OCI-LY3 (cell line): Measurements from ENCODE around the gene PBX4.

Experiments used
- H2AFZ ChIP-seq: fragments of 200-600, 300-600 bp; shearing (Covaris generic); 2 replicates; pipeline ENCODE4 v1.6.0; 2014; ENCODE audit warnings: antibody characterized with exemption, low read depth, low read length
- H3K27ac ChIP-seq: fragments of 200-600, 300-600 bp; sonication (generic); 2 replicates; pipeline ENCODE4 v1.5.1; 2014; ENCODE audit warnings: mild to moderate bottlenecking, low read length, moderate library complexity, mixed read lengths
- H3K27me3 ChIP-seq: fragments of 200-600, 300-600 bp; sonication (generic); 2 replicates; pipeline ENCODE4 v1.6.1; 2014; ENCODE audit warnings: low read depth, low read length, mixed read lengths
- H3K36me3 ChIP-seq: fragments of 200-600, 300-600 bp; sonication (generic); replicated peaks from 2 replicates; pipeline ENCODE3; 2014; ENCODE audit warnings: low read depth, low read length, mixed read lengths
- H3K4me1 ChIP-seq: fragments of 300-600, 200-600 bp; sonication (generic); 2 replicates; pipeline ENCODE4 v1.6.1; 2014; ENCODE audit warnings: low read length, mixed read lengths
- H3K4me2 ChIP-seq: fragments of 200-600, 300-600 bp; sonication (generic); 2 replicates; pipeline ENCODE4 v1.6.1; 2014; ENCODE audit warnings: low read length, mixed read lengths
- H3K4me3 ChIP-seq: fragments of 300-600, 200-600 bp; sonication (generic); 2 replicates; pipeline ENCODE4 v1.5.1; 2014; ENCODE audit warnings: antibody characterized with exemption, mild to moderate bottlenecking, low read length, moderate library complexity
- H3K79me2 ChIP-seq: fragments of 300-600, 200-600 bp; shearing (Covaris generic); 2 replicates; pipeline ENCODE4 v1.6.1; 2014; ENCODE audit warnings: mild to moderate bottlenecking, low read length, mixed read lengths
- H3K9ac ChIP-seq: fragments of 300-600, 200-600 bp; shearing (Covaris generic); 2 replicates; pipeline ENCODE4 v1.6.0; 2014; ENCODE audit warnings: mild to moderate bottlenecking, low read length, moderate library complexity
- H3K9me3 ChIP-seq: fragments of 200-600, 300-600 bp; shearing (Covaris generic); 2 replicates; pipeline ENCODE4 v1.6.1; 2014; ENCODE audit warnings: low read length, mixed read lengths; ENCODE audit not compliant: insufficient read depth
- H4K20me1 ChIP-seq: fragments of 200-600, 300-600 bp; sonication (generic); 2 replicates; pipeline ENCODE4 v1.6.1; 2016; ENCODE audit warnings: low read length, mixed read lengths; ENCODE audit not compliant: insufficient read depth
- CTCF ChIP-seq: fragments of 200-600, 300-600 bp; sonication (generic); IDR thresholded peaks from 2 replicates; pipeline ENCODE4 v1.5.1; 2014; ENCODE audit warnings: antibody characterized with exemption, low read length, low read depth
- EZH2phosphoT487 ChIP-seq: fragments of 200-600 bp; shearing (Covaris generic); IDR thresholded peaks from 2 replicates; pipeline ENCODE4 v1.6.1; 2018; ENCODE audit warnings: antibody characterized with exemption, mixed run types, low read depth

The PBX4 gene

DNA sequence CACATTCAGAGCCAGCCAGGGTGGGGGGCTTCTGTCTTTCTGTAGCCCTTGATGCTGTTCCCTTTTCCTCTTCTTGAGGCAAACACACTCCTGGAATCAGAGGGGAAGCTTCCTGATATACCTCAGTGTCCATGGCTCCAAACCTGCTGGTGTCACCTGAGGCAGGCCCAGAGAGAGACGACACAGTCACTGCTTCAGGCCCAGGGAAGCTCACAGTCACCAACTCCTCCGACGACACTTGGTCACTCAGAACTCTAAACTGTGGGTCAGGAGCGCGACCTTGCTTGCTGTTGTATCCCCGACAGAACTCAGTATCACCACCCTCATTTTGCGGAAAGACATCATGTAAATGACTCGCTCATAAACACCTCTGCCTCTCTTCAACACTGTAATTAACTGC is 43.9 kb upstream of the PBX4 start:
- Histone ChIP-seq H3K9me3 (no peaks in the 10 kb centered on the region), H3K27me3 (no peaks in the 10 kb centered on the region), H3K9ac (peak overlapping the region; percentile 76), H3K4me1 (peaks cover 15% of the 10 kb centered on the region), H3K79me2 (peaks cover 56% of the 10 kb centered on the region), H4K20me1 (no peaks in the 10 kb centered on the region), H3K27ac (peak overlapping the region; percentile 93), H2AFZ (no peak overlapping the region), H3K4me2 (peak overlapping the region; percentile 94), H3K4me3 (peak overlapping the region; percentile 80), H3K36me3 (peaks cover 29% of the 10 kb centered on the region)
- TF ChIP-seq EZH2phosphoT487, result no peak
- no peak for TF ChIP-seq CTCF

DNA sequence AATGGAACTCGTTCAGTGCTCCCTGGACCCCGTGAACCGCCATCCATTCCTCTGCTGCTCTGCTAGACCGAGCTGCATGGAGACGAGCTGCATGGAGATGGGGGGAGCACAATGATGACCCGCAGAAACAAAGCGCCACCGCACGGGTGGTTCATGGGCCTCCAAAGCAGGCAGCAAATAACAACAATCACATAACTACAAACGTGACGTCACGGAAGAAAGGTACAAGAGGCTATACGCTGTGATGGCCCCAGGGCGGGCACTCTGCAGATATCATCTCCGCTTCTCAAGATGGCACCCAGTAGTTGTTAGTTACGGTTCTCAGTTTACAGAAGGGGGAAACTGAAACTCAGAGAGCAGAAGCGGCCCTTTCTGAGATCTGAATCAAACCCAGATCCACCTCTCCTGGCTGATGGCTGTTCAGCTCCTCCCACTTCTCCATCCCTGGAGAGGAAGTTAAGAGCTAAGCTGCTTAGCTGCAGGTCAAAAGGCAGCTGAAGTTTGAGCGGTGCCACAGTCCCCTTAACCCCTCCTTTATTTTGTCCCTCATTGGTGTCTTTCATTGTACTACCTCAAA is 43.3 kb upstream of the PBX4 start:
- no peaks in the 10 kb centered on the region for H4K20me1 ChIP-seq
- H3K79me2 ChIP-seq, result peaks cover 56% of the 10 kb centered on the region
- no peak overlapping the region for H2AFZ ChIP-seq
- peak overlapping the region; percentile 94 for H3K4me2 ChIP-seq
- peak overlapping the region; percentile 93 for H3K27ac ChIP-seq
- peaks cover 34% of the 10 kb centered on the region for H3K36me3 ChIP-seq
- H3K27me3 ChIP-seq, result no peaks in the 10 kb centered on the region
- H3K9ac ChIP-seq, result peak overlapping the region; percentile 93
- TF ChIP-seq EZH2phosphoT487, result no peak
- TF ChIP-seq CTCF, result no peak
- no peaks in the 10 kb centered on the region for H3K9me3 ChIP-seq
- H3K4me3 ChIP-seq, result peak overlapping the region; percentile 80
- peaks cover 15% of the 10 kb centered on the region for H3K4me1 ChIP-seq

DNA sequence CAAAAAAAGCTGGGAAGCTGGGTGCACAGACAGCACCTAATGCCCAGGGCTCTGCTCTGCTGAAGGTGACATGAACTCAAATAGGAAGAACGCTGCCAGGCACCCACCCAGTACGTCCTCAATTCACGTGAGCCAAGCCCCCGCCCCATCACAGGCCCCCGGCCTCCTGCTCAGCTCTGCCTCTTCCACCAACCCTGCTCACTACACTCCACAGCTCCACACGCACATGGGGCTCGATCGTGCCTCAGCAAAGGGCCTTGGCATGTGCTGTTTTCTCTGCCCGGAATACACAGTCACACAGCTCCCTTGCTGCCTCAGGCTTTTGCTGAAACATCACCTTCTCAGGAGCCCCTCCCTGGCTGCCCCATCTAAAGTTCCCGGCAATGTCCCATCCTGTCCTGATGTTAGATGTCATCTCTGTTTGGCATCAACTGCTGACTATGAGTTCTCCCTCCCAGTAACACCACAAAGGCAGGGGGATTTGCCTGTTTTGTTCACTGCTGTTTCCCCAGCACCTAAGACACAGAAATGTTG is 42.7 kb upstream of the PBX4 start:
- Histone ChIP-seq H3K27me3 (no peaks in the 10 kb centered on the region), H3K4me1 (peaks cover 15% of the 10 kb centered on the region), H3K36me3 (peaks cover 40% of the 10 kb centered on the region), H3K4me3 (peak overlapping the region; percentile 80), H3K27ac (peak overlapping the region; percentile 93), H3K4me2 (peak overlapping the region; percentile 94), H3K79me2 (peaks cover 56% of the 10 kb centered on the region), H4K20me1 (no peaks in the 10 kb centered on the region), H3K9me3 (no peaks in the 10 kb centered on the region), H2AFZ (no peak overlapping the region), H3K9ac (peak overlapping the region; percentile 93)
- TF ChIP-seq EZH2phosphoT487, result no peak
- no peak for TF ChIP-seq CTCF

DNA sequence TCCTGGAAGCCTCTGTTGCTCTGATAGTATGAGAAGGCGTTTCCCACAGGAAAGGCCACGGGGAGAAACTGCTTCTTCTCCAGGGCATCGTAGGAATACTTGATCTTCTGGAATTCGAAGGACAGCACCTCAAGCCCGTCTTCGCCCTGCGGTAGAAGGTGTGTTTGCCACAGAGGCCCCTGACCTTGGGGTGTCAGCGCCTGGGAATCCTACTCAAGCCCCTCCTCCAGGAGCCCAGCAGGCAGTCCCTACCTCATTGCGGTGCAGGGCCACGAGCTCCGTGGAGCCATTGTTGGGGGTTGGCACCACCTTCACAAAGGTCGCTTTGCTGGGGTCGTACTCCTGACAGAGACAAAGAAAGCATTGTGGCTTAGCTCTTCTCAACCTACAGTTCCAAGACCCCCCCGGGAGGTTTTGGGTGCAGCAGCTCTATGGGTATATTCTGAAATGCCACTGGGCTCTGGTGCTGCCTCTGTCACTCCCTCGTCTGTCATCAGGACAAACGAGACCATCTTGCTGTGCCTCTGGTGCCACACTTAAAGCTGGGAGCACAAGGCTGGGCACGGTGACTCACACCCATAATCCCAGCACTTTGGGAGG is 41.3 kb upstream of the PBX4 start:
- Histone ChIP-seq H3K4me3 (no peak overlapping the region), H3K9ac (no peak overlapping the region), H3K4me2 (no peak overlapping the region), H3K27me3 (no peaks in the 10 kb centered on the region), H3K27ac (no peak overlapping the region), H2AFZ (no peak overlapping the region), H3K79me2 (peaks cover 56% of the 10 kb centered on the region), H3K9me3 (no peaks in the 10 kb centered on the region), H4K20me1 (no peaks in the 10 kb centered on the region), H3K4me1 (peaks cover 15% of the 10 kb centered on the region), H3K36me3 (peaks cover 55% of the 10 kb centered on the region)
- TF ChIP-seq CTCF (no peak), EZH2phosphoT487 (no peak)
